Loucy (cell line): Measurements from ENCODE around the gene TMEM163.

ENCODE experiments used
- EZH2phosphoT487 ChIP-seq: fragments of 200-600 bp; IDR thresholded peaks from 2 replicates; pipeline ENCODE4 v1.6.1; 2018; ENCODE audit warnings: antibody characterized with exemption, mild to moderate bottlenecking, moderate library complexity, borderline replicate concordance
- TF ChIP-seq, protein P1 (sequence below): fragments of 200-600 bp; sonication (generic); conservative IDR thresholded peaks from 2 replicates; pipeline ENCODE4 v1.5.1; 2014; ENCODE audit warnings: mild to moderate bottlenecking, antibody characterized with exemption, low read length

DNA sequence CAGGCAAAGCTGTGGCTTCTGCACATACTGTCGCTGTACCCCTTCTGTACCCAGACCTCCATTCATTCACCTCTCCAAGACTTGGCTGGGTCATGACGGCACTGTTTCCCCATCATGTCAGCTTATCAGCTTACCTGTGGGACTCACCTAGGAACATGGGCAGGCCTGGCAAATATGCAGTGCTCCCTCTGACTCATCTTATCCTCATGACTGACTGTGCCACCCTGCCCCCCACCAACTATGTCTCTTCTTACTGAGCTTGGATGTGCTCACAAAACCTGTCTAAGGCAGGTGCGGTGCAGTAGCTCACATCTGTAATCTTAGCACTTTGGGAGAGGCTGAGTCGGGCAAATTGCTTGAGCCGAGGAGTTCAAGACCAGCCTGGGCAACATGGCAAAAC, 312.5 kb downstream of the TMEM163 start:
- TF ChIP-seq, protein P1, sequence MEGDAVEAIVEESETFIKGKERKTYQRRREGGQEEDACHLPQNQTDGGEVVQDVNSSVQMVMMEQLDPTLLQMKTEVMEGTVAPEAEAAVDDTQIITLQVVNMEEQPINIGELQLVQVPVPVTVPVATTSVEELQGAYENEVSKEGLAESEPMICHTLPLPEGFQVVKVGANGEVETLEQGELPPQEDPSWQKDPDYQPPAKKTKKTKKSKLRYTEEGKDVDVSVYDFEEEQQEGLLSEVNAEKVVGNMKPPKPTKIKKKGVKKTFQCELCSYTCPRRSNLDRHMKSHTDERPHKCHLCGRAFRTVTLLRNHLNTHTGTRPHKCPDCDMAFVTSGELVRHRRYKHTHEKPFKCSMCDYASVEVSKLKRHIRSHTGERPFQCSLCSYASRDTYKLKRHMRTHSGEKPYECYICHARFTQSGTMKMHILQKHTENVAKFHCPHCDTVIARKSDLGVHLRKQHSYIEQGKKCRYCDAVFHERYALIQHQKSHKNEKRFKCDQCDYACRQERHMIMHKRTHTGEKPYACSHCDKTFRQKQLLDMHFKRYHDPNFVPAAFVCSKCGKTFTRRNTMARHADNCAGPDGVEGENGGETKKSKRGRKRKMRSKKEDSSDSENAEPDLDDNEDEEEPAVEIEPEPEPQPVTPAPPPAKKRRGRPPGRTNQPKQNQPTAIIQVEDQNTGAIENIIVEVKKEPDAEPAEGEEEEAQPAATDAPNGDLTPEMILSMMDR, result no peak
- no peak for TF ChIP-seq EZH2phosphoT487
